HG03159 (cell line): ENCODE results near the gene DISP2.
A peak's percentile ranks its signal among the peaks of the same experiment; 100 is the strongest.

ENCODE experiments used
- ATAC-seq: cut with Tn5 transposase; IDR thresholded peaks from one replicate; pipeline ENCODE4 v1.9.1; 2021; ENCODE audit warnings: mild to moderate bottlenecking, moderate library complexity; ENCODE audit not compliant: unreplicated experiment

DISP2 gene

DNA sequence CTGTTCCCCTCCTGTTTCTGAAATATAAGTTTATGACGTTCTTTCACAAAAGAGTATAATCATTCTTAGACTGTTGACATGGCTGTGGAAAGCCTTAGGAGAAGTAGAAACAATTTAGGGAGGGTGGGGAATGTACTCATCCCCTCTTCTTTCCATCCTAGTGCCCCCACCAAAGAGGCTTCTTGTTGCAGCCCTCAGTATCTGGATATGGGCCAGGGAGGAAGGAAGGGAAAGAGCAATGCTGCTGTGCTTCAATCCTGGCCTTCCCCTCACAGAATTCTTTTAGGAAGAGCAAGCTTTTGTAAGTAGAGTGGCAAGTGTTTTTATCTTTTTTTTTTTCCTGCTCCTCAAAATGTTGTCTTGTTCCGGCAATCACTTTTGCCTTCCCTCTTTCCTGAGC lies 32.8 kb upstream of the DISP2 start:
- ATAC-seq: no peak

DNA sequence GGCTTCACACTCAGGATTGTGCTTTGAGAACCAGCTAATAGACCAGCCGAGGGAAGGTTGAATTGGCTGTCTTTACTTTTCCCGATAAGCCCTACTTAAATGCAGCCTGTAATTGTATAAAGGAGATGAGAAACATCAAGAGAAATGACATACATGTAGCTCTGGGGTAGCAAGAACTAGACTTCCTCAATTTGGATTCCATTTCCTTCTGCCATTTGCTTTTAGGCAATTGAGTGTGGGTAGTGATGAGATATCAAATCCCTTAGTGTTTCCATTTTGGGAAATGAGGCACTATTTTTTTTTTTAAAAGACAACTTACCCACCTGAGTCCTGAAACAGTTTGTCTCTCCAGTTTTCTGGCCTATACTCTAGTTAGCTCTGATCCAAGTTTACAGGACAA lies 32.3 kb upstream of the DISP2 start:
- ATAC-seq: no peak

DNA sequence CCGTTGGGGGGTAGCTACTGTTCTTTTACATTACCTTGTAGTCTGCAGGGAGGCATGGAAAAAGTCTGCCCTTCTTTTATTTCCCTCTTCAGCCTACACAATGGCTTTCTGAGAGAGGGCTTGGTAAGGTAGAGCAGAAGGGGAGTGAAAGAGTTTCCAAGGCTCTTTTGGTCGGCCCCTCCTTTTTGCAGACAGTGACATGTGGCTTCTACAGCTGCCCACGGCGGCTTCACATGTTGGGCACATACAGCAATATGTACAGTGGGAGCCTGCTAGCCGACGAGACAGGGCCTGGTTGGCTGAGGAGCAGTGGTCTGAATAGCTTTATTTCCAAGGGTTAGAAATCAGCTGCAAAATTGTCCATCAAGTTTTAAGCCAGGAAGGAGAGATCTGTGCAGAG lies 30.6 kb upstream of the DISP2 start:
- ATAC-seq: no peak

DNA sequence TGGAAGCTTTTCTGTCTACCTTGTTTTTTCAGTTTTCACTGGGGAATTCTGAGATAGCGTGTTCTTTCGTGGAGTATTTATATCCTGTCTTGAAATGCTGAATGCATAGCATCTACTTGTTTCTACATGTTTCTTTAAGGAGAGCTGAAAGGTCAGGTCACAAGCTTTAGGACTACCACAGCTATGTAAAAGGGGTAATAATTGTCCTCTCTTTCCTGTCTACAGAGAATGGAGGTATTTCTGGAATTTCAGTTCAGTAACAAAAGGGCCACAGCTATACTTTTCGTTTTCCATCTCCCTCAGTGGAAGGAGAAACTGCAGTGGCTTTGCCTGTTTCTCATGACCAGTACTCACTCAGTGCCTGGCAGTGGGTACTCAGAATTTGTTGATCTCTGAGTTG lies 29.8 kb upstream of the DISP2 start:
- no peak for ATAC-seq

DNA sequence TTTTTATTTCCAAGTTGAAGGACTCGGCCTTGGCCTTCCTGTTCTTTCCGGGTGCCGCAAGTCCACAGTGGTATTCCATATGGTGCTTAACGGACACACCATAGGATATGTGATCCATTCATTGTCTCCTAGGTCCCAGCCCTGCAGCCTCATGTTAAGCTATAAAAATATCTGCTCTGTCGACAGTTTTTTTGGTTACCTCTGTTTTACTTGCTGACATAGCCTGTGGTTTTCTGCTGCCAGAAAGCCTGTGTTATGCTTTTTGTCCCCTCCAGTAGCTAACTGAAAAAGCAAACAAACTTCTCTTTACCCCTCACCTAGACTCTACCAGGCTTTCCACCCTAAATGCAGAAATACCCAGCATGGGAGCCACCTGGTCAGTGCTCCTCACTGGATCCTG lies 29.3 kb upstream of the DISP2 start:
- no peak for ATAC-seq

DNA sequence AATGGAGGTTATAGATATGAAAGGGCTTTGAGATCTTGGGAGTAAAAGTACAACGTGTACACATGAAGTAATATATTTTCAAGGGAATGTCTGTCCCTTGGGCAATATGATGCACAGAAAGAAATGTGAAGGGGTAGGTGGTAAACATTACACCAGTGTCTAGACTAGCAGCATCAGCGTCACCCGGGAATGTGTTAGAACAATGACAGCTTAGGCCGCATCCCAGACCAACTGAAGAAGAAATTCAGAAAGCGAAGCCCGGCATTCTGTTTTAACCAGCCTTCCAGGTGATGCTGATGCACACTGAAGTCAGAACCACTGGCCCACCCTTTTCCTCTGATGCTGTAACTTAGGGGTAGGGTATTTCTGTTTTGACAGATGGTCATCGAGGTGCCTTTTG lies 28.2 kb upstream of the DISP2 start:
- no peak for ATAC-seq

DNA sequence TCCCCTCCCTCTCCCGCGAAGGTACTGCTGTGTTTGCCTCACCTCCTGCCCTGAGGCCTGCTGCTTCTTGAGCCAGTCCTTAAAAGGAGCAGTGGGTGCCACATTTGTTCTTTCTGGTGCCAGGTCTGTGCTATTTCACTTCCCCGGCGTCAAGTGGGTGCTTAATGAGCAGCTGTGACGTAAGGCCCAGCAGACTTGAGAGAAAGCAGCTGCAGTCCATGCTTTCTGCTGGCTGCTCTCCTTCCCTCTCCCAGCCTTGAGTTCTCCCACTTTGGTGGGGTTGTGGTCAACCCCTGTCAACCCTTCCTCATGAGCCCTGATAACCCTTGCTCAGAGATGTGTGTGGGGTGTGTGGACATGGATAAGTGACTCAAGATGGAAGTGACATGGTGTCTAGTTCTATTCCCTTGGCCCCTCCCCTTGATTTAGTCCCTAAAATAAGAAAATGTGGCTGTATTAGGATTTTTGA lies 27.6 kb upstream of the DISP2 start:
- ATAC-seq: no peak

DNA sequence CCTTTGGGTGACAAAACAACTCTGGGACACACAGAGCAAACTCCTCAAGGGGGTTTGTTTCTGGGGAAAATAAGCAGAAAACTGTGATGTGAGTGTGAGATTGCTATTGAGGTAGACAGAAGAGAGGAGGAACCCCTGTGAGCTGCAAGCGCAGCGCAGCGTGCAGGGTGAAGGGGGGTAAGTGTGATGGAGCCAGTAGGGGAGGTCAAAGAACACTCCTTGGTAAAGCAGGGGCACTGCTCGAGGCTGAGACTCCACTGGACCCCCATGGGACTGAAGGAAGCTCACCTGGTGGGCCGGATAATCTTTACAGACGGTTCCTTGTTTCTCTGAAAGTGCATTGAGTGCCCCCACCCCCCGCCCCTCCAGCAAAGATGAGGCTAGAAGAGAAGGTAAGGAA lies 27.0 kb upstream of the DISP2 start:
- ATAC-seq: no peak

DNA sequence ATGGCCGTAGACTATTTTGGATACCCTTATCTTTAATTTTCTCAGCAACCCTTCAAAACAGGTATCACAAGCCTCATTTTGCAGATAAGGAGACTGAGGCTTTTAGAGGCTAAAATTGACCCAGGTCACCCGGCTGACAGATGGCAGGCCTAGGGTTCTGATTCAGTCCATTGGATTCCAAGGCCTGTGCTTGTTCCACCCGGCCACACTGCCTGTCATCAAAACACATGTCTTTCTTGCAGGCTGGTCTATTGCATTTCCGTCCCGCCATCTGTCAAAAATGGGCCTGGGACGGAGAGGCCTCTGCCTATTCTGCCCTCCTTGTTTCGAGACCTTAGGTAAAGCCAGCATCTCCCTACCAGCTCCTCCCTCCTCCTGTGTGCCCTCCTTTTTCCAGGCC lies 26.4 kb upstream of the DISP2 start:
- no peak for ATAC-seq

DNA sequence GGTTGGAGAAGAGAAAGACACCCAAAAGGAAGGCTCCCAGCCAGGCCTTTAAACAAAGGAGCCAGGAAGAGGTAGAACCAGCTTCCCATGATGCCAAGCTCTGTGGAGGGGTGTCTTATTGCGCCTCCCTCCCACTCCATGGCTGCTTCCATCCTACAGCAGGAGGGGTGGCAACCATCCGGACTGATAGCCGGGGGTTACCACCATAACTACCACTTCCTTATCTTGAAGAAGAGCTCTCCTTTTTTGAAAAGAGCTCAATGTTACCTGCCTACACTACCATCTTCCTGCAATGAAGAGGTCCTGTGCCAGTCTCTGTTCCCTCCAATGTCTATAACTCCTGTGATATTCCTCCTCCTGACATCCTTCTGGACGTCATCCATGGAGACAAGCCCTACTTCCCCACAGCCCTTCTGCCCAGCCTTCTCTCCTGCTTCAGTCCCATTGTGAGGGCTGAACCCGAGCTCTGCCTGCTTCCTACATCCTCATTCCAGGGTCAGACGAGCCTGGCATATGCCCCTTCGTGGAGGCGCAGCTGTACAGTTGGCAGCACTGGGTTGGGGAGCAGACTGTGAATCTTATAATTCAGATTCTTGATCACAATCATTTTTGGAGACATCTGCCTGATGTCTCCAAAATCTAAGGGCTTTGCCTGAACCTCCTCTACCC lies 25.8 kb upstream of the DISP2 start:
- no peak for ATAC-seq

DNA sequence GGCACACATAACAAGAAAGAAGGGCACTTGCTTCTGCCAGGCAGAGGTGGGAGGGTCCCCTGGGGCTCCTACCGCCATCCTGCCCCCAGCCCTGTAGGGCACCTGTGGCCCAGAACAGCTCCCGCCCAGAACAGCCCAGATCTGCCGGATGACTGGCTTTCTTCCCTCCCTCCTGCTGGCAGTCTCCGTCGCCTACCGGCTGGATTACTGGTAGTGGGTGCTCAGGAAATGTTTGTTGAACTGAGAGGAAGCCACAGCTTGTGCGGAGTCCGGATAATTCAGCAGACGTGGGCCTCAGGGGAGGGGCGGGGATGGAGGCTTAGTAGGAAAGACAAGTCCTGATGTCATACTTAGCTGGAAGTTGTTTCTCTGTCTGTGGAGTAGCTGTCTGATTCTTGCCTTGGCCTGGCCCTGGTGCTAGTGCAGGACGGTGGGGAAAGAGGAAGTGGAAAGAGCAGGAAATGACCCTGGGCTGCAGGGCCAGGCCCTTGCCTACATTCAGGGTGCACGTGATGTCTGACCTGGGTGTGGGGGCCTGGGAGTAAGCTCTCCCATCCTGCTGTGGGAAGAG lies 24.0 kb upstream of the DISP2 start:
- ATAC-seq: no peak

DNA sequence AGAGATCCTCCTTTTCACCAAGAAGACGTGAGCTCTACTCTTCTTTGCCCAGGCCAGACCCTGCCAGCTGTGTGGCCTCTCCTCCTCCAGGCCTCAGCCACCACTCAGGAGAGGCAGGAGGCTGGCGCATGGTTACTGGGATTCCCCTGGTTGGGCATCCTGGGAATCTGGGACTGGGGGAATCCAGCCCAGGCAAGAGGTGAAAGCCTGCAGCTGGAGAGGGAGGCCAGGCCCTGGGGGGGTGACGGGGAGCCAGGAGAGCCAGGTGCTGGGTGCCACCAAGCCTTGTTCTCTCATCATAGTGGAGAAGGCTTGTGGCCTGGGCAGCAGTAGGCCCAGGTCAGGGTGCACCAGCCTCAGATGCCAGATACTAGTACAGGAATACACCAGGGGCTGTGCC lies 23.5 kb upstream of the DISP2 start:
- ATAC-seq: no peak

DNA sequence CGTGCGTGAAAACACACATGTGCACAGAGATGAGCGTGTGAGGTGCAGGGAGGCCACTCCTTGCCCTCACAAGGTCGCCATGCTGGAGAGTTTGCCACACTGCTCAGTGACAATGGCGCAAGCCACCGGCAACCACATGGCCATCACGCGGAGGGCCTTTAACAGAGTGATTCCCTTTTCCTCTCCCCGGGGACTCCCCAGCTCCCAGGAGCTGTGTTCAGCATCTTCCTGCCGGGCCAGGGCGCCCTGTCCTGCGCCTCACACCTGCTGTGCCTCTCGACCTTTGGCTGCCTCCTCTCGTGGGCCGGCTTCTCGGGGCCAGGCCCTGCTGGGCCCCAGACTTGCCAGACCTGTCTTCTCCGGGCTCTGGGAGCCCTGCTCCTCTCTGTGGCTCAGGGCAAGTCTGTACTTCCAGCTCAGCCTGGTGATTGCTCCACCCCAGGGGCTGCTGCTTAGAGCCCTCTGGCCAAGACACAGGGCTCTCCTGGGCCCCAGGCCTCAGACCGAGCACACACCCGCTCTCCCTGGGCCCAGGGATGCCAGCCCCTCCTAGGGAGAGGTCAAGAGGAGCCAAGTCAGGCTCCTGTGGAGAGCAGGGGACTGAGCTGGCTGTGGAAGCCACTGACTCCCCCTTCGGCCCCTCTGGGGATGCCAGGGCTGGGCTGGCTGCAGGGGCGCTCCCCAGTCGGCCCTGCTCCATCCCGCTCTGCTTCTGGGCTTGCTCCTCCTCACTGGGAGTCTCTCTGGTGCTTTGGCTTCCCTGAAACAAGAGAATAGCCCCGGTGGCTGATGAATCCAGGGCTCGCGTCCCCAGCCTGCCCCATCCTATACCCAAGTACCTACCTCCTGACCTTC lies 22.9 kb upstream of the DISP2 start:
- no peak for ATAC-seq

DNA sequence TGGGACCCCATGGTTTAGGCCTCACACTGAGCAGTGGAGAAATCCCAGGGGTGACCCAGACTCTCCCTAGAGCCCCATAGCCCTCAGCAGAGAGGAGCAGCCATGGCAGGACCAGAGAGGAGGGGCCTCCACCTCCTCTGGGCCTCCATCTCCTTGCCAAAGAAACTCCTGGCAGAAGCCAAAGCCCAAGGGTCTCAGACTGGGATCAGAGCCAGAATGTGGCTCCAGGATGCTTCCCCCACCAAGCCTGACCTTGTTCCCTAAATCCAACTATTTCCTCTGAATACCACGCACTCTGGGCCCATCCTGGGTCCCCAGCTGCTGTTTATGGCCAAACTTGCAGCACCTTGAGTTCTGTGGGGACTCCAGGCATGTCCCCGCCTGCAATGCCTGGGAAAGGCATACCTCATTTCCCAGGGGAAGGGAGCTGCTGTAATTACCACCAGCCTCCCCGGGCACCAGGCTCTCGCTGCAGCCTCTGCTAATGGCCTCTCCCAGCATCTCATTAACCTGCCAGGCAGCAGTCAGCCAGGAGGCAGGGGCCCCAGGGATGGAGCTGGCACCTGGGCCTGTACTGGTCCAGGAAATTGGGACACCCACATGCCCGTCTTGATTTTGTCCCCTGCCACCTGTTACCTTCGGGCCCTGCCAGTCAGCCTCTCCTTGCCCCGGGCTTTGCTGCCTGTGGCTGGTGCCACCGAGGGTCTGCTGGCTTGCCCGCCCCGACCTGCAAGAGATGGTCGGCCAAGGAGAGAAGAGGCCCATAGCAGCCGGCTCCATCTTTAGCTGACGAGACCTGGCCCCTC lies 21.9 kb upstream of the DISP2 start:
- ATAC-seq: no peak

DNA sequence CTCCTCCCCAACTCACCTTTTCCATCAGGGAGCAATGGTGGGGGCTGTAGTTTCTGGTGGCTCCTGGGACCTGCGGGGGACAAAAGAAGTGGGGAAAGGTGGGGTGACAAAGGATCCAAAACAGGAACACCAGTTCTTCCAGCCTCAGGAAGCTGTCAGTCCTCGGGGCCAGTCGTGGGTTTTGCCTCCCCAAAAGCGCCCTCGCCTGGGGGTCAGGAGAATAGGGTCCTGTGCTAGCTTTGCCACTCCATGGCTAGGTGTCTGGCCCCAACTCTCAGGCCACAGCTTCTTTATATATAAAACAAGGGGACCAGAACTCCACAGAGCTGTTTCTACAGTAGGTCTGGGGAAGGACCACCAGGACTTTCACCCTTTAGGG lies 21.3 kb upstream of the DISP2 start:
- no peak for ATAC-seq

DNA sequence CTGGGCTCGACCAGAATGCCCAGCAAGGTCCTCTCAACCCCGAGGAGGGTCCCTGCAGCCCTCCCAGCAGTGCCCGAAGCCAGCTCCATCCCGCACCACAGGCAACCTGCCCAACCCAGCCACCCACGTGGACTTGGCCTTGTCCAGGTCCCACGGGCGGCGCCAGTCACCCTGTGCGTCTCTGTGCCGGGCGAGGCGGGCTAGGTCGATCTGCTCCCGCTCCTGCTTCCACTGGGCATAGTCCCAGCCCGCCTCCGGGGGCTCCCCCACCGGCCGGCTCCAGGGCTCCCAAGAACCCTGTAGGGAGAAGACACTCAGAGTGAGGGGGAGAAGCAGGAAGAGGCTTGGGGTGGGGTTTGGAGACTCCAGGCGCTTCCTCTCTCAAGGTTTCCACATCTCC lies 20.4 kb upstream of the DISP2 start:
- ATAC-seq: no peak

DNA sequence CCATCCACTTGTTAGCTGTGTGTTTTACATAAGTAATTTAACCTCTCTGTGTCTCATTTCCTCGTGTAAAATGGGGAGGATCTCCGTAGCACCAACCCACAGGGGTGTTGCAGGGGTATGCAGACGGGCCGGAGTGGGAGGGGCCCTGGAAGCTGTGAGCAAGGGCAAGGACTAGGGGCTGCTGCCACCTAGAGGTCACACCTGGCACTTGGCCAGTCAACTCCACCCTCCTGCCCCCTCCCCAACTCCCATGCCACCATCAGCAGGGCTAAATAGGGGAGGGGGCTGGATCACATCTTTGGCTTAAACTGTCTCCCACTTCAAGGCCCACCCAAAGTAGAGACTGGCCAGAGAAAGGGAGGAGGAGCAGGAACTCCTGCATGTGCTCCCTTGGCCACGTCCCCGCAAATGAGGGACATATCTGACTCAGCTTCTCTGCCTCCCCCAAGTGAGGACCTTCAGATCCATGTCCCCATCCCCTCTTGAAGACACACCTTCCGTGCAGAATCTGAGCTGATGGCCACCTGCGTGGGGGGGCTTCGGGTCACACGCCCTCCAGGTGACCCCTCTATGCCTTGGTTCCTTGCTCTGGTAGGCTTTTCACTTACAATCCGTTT lies 19.9 kb upstream of the DISP2 start:
- peak; percentile 49 for ATAC-seq

DNA sequence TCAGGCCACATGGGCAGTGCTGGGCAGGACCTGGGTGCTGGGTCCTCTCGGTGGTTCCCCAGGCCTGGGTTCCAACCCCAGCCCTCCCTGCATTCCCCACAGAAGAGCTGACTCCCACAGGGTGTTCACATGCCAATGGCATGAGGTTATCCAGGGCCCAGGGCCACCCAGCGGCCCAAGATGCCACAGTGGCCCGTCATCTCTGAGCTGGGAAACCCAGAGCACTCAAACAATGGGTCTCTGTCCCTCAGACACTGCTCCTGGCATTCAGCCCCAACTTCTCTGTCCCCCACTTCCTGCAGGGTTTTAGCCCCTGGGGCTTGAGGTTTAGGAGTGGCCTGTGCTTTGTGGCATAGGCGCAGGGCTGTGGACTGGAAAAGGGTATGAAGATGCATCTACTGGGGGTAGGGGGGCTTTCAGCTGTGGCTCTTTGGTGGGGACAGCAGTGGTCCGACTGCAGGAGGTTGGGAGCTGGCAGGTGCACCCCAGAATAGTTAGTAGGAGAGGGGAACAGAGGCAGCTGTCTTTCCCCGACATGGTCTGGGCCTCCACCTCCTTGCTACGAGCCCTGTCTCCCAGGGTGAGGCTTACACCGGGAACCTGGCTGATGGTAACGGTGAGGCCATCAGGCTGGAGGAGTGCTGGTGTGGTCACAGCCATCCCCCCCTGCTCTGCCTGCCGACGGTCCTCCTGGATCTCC lies 18.9 kb upstream of the DISP2 start:
- ATAC-seq: no peak

DNA sequence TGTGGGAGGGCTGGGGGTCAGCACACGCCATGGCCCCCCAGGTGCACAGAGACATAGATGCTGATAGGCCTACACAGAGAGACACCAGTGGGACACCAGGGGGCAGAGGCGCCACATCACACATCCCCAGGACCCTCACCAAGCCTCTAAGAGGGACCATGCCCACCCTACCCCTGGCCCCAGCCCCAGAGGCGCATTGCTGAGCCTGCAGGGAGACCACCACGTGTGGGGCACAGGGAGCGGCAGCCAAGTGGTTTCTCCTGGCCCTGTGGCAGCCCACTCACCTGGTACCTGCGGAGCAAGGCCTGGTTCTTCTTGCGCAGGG lies 18.4 kb upstream of the DISP2 start:
- no peak for ATAC-seq

DNA sequence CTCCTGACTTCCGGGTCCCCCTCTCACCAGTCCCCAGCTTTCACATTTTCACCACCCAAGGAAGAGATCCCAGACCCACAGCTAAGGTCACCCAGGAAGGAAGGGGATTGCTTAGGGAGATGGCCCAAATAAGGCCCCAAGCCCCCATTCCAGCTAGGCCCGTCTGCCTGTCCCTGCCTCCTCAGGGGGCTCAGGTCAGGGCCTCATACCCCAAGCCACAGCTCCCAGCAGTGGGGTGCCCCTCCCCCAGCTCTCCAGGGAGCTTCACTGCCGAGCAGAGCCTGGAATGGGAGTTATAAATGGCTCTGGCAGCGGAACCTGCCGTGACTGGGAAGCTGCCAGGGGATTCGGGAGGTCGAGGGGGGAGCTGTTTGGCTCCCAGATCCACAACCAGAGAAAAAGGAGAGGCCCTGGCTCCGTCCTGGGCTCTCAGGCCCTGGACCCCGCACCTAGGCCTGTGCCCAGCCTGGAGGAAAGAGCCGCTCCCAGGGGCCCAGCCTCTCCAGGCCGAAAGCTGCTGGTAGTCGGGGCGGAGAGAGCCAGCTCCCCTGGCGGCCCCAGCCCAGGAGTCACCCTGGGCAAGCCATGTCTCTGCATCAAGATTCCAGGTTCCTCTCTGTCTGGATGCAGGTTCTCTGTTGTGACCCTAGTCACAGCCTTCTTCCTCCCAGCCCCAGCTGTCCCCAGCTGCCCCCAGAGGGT lies 17.8 kb upstream of the DISP2 start:
- no peak for ATAC-seq
